ENCODE measurements around the gene FCRL6.

The FCRL6 gene

GRCh38 chr1:159802111-159802510, at the start of gene FCRL6:
Gene FCRL6, plus strand, starts transcription at chr1:159802360. Its CDS starts 65 bp downstream, at chr1:159802425.
- DNase-seq, result no peak

DNA sequence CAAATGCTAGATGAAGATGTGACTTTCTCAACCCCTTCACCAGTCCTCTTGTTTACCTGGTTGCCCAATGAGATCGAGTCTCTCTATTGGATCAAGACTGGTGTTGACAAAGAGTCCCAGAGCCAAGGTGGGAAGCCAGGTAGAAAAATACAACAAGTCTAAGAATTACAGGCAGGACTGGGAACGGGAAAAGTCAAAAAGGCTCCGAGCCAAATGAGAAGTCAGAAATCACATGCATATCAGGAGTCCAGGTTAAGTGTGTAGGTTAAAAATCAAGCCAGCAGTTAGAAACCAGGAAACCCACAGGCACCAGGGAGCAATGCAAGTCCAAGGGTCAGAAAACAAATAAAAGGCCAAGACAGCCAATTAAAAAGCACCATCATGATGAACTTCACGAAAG, 48.8 kb upstream of the FCRL6 start:
- DNase-seq, result no peak

DNA sequence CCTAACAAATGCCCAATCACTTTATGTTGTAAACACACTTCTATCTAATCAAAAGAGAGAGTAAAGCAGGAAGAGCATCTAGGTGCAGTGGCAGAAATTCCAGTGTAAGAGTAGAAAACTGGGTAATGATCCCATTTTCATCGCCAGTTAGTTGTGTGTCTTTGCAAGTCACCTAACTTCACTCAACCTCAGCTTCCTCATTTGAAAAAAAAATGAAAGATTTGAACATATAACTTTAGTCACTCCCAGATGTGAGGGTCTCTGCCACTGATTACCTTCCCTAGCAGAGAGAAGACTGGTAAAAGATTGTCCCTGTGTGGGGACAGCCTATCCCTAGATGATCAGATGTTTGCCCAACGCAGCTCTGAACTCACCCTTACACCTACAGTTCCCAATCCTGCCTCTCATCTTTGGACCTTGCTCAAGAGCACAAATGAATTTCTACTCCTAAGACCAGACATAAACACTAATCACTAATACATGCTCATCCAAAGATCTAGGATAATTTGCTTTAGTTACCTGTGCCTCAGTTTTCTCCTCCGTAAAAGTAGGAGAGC, 46.6 kb upstream of the FCRL6 start:
- no peak for DNase-seq

- DNase-seq, result no peak
Measured at GRCh38 chr1:159756397-159756796, 45.8 kb upstream of the FCRL6 start.

DNA sequence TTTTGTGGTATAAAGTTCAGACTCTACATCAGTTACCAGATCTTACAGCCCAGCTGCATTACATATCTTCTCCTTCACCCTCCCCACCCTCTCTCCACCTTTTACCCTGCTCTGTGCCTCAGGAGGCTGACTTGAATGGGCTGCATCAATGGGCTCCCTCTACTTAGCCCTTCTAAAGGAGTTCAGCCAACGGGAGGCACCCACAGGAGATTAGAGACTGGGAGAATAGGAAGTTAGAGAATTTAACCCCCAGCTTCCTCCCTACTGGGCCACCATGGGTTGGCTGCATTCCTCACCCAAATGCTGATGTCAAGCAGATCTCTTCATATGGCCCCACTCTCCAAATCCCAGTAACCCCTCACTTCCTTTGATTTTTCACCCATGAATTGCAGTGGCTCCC, 38.5 kb upstream of the FCRL6 start:
- DNase-seq, result no peak

- no peak for DNase-seq
Measured at GRCh38 chr1:159765806-159766205, 36.4 kb upstream of the FCRL6 start.

GRCh38 chr1:159771127-159771895, 30.8 kb upstream of the FCRL6 start:
- no peak for DNase-seq

- no peak for DNase-seq
Measured at GRCh38 chr1:159774465-159774864, 27.7 kb upstream of the FCRL6 start.

- DNase-seq, result no peak
Measured at GRCh38 chr1:159775716-159776115, 26.4 kb upstream of the FCRL6 start.

- DNase-seq, result no peak
Measured at GRCh38 chr1:159778266-159778665, 23.9 kb upstream of the FCRL6 start.

DNA sequence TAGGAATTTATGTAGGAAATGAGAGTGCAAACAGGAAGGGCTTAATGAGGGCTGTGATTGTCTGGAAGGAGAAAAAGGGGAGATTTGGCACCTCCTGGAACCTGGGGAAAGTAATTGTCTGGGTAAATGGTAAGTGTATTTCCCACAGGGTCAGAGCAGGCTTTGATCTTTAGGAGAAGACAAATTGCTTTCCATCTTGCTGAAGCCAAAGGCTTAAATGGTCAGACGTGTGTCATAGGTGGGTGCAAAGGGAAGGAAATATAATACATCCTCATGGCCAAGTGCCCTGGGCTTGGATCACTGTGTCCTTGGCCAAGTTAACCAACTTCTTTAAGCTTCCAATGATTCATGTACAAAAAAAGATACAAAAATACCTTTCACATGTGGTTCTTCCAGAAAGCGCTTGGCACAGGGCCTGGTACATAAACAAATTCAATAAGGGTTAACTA, 22.7 kb upstream of the FCRL6 start:
- DNase-seq, result no peak

DNA sequence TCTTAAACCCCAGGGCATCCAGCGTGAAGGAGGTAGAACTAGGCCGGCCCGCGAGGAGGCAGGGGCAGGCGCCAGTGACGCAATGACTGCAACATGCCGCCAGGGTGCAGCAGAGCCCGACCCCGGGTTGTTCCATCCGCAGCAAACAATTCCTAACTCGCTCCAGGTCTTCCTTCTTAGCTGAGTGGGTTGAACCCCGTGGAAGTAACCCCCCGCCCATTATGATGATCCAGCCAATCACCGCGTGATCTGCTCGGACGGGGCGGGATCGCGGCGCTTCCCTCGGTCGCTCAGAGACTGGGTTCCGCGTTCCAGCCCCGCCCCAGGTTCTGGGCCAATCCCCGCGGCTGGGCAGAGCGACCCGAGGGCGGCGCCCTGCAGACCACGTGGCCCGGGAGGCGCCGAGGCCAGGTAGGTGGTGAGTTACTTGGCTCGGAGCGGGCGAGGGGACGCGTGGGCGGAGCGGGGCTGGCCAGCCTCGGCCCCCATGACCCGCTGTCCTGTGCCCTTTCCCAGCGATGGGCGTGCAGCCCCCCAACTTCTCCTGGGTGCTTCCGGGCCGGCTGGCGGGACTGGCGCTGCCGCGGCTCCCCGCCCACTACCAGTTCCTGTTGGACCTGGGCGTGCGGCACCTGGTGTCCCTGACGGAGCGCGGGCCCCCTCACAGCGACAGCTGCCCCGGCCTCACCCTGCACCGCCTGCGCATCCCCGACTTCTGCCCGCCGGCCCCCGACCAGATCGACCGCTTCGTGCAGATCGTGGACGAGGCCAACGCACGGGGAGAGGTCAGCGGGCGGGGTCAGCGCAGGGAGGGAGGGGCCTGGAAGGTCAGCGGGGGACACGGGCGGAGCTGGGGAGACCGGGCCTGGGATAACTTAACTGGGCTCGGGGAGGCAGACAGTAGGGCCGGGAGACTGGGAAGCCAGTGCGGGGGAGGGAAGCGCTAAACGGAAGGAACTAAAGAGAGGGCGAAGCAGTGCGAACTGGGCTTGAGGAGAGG, 21.3 kb upstream of the FCRL6 start, which contains the start of gene DUSP23:
Gene DUSP23 (plus strand): TSS at position 380 of the 1,000 bp plus-strand sequence. CDS start 139 bp downstream, at position 519.
- DNase-seq, result peak; percentile 97 to 99

DNA sequence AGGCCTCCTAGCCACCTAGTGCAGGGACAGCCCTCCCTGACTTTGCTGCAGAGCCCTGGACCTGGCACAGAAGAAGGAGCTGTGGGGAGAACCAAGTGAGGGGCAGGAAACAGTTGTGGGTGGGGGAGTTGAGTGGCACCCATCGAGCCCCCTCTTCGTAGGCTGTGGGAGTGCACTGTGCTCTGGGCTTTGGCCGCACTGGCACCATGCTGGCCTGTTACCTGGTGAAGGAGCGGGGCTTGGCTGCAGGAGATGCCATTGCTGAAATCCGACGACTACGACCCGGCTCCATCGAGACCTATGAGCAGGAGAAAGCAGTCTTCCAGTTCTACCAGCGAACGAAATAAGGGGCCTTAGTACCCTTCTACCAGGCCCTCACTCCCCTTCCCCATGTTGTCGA, 20.2 kb upstream of the FCRL6 start:
- no peak for DNase-seq

DNA sequence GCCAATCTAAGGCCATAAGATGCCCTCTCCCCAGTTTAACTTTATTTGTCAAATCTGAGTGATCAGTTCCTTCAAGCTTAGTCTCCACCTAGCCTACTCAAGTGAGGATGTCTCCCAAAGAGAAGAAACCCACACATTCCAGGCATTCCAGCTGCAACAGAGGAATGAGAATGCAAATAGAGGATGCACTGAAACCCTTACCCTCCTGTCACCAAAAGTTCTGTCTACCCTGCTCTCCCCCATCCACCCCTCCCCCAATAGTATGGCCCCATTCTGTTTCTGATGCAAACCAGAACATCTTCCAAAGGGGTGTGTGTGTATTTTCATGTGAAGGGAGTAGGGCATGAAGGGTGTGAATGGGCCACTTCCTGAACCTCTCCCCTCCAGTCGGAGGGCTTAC, 18.4 kb upstream of the FCRL6 start:
- no peak for DNase-seq

DNA sequence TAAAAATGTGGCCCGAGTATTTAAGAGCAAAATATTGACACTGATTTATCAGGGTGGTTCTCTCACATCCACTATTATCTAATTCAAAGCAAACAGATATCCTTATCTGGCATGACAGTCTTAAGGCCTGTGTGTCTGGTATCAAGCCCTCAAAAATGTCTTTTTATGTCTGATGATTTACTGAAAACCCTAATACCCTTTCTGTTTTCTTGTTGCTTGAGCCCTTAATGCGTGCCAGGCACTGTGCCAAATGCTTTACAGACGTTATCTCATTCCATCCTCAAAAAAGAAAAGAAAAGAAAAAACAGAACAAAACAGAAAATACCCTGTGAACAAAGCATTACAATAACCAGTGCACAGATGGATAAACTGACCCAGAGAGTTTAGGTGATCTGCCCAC, 15.7 kb upstream of the FCRL6 start:
- DNase-seq, result no peak

DNA sequence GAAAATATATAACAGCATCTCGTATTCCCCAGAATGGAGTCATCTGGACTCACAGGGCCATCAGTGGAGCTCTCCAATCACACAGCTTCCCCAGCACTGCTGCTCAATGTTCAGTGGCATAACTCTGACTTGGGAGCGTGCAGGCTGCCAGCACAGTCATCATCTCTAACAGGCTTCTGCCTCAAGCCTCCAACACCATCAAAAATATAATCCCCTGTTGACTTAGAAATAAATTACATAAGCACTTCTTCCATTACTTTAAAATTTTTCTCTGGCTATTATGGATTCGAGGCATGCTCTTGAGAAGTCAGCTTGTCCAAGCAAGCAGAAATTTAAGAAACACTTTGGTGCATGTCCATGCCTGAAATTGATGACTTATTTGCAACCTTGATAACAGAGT, 15.2 kb upstream of the FCRL6 start:
- no peak for DNase-seq

- DNase-seq, result peak in 1 of 2 donors; percentile 44
Measured at GRCh38 chr1:159790237-159790917, 11.8 kb upstream of the FCRL6 start.

DNA sequence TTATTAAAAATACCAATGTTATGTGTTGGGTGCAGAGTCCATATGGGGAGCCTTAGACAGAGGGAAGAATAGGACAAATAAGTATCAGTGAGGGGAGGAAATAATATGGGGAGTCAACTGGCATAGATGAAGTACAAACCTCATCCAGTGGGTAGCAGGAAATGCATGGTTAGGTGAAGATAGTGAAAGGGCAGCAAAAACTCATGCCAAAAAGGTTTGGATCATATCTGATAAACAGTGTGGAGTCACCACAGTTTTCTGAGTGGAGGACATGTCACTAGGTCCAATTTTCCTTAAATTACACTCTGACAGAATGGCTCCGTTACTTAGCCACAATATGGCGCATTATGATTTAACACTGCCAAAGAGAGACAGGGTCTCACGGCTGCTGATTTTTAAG, 11.1 kb upstream of the FCRL6 start:
- no peak for DNase-seq

DNA sequence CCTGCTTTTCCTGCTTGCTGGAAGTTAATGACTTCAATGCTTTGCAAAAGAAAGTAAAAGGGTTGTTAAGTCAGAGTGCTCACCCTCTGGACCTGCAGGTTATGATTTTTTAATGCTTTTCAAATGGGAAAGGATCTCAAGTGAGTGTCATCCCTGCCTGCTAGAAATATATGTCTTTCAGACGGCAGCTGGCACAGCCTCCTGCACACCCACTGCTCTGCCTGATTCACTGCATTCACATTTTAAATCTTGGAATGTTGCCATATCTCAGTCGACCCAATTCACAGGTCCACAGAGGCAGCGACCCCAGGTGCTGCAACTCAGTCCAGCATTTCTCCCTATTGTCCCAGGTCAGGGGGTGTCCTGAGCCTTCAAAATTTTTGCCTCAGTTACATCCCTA, 10.7 kb upstream of the FCRL6 start:
- DNase-seq, result no peak

DNA sequence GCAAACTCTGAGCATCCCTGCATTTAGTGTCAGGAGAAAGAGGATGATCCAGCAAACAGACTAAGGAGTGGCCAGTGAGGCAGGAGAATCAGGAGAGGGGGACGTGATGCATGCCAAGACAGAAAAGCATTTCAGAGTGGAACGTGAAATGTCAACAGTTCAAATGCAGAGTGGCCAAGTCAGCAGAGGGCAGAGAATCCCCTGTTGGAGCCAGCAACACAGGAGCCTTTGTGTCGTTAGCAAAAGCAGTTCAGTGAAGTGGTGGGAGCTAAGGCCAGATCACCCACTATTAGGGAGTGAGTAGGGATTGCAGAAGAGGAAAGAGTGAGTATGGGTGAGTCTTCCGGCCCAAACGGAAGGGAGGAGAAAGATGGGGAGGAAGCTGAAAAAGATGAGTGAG, 6.6 kb upstream of the FCRL6 start:
- no peak for DNase-seq

DNA sequence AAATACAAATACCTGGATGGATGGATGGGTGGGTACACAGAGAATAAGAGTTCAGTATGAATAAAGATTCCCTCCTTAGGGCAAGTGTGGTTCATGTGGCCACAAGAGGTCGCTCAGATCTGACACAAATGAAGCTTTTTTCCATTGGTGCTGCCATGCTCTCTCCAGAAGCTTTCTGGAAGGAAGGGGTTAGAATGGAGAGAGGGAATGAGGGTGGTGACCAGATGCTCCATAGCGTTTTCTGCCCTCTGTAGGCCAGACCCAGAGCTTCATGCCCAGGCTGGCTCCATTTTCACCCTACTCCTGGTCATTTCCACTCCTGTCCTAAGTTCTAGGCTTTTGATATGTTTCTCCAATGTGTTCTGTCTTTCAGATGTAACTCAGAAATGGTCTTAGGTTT, 3.3 kb upstream of the FCRL6 start:
- peak; percentile 55 to 68 for DNase-seq

DNA sequence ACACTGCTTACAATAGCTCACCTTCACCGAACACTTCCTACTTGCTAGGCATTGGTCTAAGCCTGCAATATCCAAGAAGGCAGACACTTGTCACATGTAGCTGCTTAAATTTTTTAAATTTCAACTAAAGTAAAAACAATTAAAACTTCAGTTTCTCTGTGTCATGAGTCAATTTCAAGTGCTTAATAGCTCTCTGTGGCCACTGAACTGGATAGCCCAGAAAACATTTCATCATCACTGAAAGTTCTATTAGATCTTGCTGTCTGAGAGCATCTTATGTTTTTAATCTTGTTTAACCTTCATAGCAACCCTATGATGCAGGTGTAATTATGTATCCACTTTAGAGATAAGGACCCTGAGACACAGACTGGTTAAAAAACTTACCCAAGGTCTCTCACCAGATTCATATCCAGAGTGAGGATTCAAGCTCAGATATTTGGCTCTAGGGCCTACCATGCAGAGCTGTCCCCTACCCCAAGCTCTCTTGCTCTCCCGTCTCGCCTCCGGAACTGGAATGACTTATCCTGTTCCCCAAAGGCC, 2.6 kb upstream of the FCRL6 start:
- no peak for DNase-seq

All from CD4-positive, alpha-beta T cell treated with Interferon alpha-2 for 1 hour (primary cell).